ENCODE measurements around the gene RUFY3.

The RUFY3 gene

GRCh38 chr4:70778888-70779422 is 57.2 kb downstream of the RUFY3 start (continued):
- TF ChIP-seq PRDM10 (tag by site-specific recombination; IDR thresholded peaks at IDR 0.05) (0 out of 2 replicates have a peak, but pooled peaks have one; percentile 12), PATZ1 (tag by site-specific recombination; IDR thresholded peaks at IDR 0.05) (peak; percentile 68), HOXC10 (CRISPR knock-in tag; IDR thresholded peaks at IDR 0.05) (no peak), ZBTB7A (tag by site-specific recombination; IDR thresholded peaks at IDR 0.05; ENCODE audit: low read depth) (no peak), ZFP37 (tag by site-specific recombination; IDR thresholded peaks at IDR 0.05) (0 out of 2 replicates have a peak, but pooled peaks have one; percentile 72), ZNF366 (tag by site-specific recombination; conservative IDR thresholded peaks at IDR 0.05) (peak; percentile 96), ZNF404 (tag by site-specific recombination; IDR thresholded peaks at IDR 0.05) (no peak), ZNF830 (tag by site-specific recombination; IDR thresholded peaks at IDR 0.05; ENCODE audit: low read depth) (no peak), ZNF692 (tag by site-specific recombination; IDR thresholded peaks at IDR 0.05) (0 out of 2 replicates have a peak, but pooled peaks have one; percentile 47), ZNF211 (tag by site-specific recombination; IDR thresholded peaks at IDR 0.05; ENCODE audit: low read depth) (no peak)

GRCh38 chr4:70783096-70783495 is 61.3 kb downstream of the RUFY3 start:
- Histone ChIP-seq H3K4me1 (ENCODE audit: control insufficient read depth, insufficient read depth, low read length) (peaks cover 4% of the 10 kb centered on the region; the same call in 1 of the 2 replicates), H3K27ac (ENCODE audit: extremely low read depth, low read depth, low read length) (no peak overlapping the region), H3K9me3 (ENCODE audit: control insufficient read depth, insufficient read depth, low read depth, low read length) (no peaks in the 10 kb centered on the region), H3K36me3 (ENCODE audit: control insufficient read depth in 2 of 2, insufficient read depth in 1 of 2, low read length in 2 of 2) (peaks cover 7 to 53% of the 10 kb centered on the region in 2 experiments; a peak in 2 of 3 replicates), H3K4me3 (ENCODE audit: low read depth, low read length) (no peak overlapping the region)
- ChIA-PET POLR2A (no interaction called here), CTCF (no interaction called here)
- TF ChIP-seq ZNF248 (tag by site-specific recombination; IDR thresholded peaks at IDR 0.05), result no peak
- no peak for TF ChIP-seq ZNF398 (tag by site-specific recombination; IDR thresholded peaks at IDR 0.05)
- TF ChIP-seq SP7 (tag by site-specific recombination; IDR thresholded peaks at IDR 0.05), result no peak
- no peak for TF ChIP-seq ZNF624 (tag by site-specific recombination; IDR thresholded peaks at IDR 0.05)
- no peak for TF ChIP-seq OVOL3 (tag by site-specific recombination; IDR thresholded peaks at IDR 0.05)
- TF ChIP-seq KLF8 (tag by site-specific recombination; IDR thresholded peaks at IDR 0.05), result no peak
- TF ChIP-seq ZNF530 (tag by site-specific recombination; IDR thresholded peaks at IDR 0.05; ENCODE audit: low read depth), result no peak
- no peak for TF ChIP-seq ZNF391 (tag by site-specific recombination; IDR thresholded peaks at IDR 0.05; ENCODE audit: borderline replicate concordance, low read depth)
- no peak for TF ChIP-seq ZNF274 (IDR thresholded peaks at IDR 0.05; ENCODE audit: low read length)
- no peak for TF ChIP-seq ZNF274 (tag by site-specific recombination; IDR thresholded peaks at IDR 0.05; ENCODE audit: borderline replicate concordance)
- no peak for TF ChIP-seq ZNF621 (tag by site-specific recombination; IDR thresholded peaks at IDR 0.05)
- no peak for TF ChIP-seq IKZF3 (tag by site-specific recombination; IDR thresholded peaks at IDR 0.05)
- no peak for TF ChIP-seq ZNF501 (tag by site-specific recombination; IDR thresholded peaks at IDR 0.05)
- no peak for TF ChIP-seq ZNF148 (tag by site-specific recombination; IDR thresholded peaks at IDR 0.05; ENCODE audit: borderline replicate concordance)
- TF ChIP-seq ZNF626 (tag by site-specific recombination; IDR thresholded peaks at IDR 0.05), result no peak
- TF ChIP-seq SCRT1 (tag by site-specific recombination; IDR thresholded peaks at IDR 0.05; ENCODE audit: borderline replicate concordance), result no peak
